HL-60 (cell line): ENCODE measurements around the gene LRP10.
"Not testable (repeated sequence)": the region's sequence is repeated elsewhere in the genome, so short reads cannot be mapped to it uniquely, and the experiment has no call there.

Source experiments
- DNase-seq, 2 experiments: peaks; one replicate each; pipeline ENCODE4 v3.0.0-alpha.2; 2010 to 2020; ENCODE audit warnings: low read depth in 1 of 2, low spot score in 1 of 2
- H3K27ac ChIP-seq: fragments of 250-450 bp; sonication (Bioruptor Pico); replicated peaks from 2 replicates; pipeline ENCODE4 v1.5.1; 2020; ENCODE audit warnings: mild to moderate bottlenecking, moderate library complexity
- H3K27me3 ChIP-seq: fragments of 250-450 bp; sonication (Bioruptor Pico); 2 replicates; pipeline ENCODE4 v1.5.1; 2021; ENCODE audit warnings: mild to moderate bottlenecking, moderate library complexity; ENCODE audit not compliant: insufficient read depth, poor library complexity, severe bottlenecking
- H3K4me3 ChIP-seq: replicated peaks from 2 replicates; pipeline ENCODE4 v1.5.1; 2011; ENCODE audit warnings: mild to moderate bottlenecking, control low read depth, low read length; ENCODE audit not compliant: insufficient read depth
- CTCF ChIP-seq: IDR thresholded peaks from one replicate; pipeline ENCODE4 v1.5.1; 2011; ENCODE audit warnings: low read length, control low read depth, inconsistent platforms; ENCODE audit not compliant: insufficient read depth
- GABPA ChIP-seq: IDR thresholded peaks from 2 replicates; pipeline ENCODE4 v1.6.1; 2012; ENCODE audit warnings: low read depth
- POLR2AphosphoS5 ChIP-seq: IDR thresholded peaks from 2 replicates; pipeline ENCODE4 v1.6.1; 2012; ENCODE audit warnings: low read depth
- SPI1 ChIP-seq: IDR thresholded peaks from 2 replicates; pipeline ENCODE4 v1.6.1; 2012; ENCODE audit warnings: low read depth, mild to moderate bottlenecking, borderline replicate concordance
- TF ChIP-seq, protein P1 (sequence below): IDR thresholded peaks from 2 replicates; pipeline ENCODE4 v1.6.1; 2012; ENCODE audit warnings: low read depth; ENCODE audit not compliant: insufficient replicate concordance

Gene LRP10

DNA sequence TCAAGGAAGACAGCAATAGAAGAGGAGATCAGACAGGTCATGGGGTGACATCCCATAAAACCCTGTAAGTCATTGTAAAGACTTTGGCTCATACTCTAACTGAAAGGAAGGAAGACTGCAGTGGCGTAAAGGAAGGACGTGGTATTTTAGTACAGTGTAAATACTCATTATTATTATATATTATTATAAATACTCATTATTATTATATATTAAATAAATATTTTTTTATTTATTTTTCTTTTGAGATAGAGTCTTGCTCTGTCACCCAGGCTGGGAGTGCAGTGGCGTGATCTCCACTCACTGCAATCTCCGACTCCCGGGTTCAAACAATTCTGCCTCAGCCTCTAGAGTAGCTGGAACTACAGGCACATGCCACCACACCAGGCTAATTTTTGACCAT, 15.1 kb upstream of the LRP10 start:
- no peak for TF ChIP-seq CTCF
- TF ChIP-seq, protein P1, sequence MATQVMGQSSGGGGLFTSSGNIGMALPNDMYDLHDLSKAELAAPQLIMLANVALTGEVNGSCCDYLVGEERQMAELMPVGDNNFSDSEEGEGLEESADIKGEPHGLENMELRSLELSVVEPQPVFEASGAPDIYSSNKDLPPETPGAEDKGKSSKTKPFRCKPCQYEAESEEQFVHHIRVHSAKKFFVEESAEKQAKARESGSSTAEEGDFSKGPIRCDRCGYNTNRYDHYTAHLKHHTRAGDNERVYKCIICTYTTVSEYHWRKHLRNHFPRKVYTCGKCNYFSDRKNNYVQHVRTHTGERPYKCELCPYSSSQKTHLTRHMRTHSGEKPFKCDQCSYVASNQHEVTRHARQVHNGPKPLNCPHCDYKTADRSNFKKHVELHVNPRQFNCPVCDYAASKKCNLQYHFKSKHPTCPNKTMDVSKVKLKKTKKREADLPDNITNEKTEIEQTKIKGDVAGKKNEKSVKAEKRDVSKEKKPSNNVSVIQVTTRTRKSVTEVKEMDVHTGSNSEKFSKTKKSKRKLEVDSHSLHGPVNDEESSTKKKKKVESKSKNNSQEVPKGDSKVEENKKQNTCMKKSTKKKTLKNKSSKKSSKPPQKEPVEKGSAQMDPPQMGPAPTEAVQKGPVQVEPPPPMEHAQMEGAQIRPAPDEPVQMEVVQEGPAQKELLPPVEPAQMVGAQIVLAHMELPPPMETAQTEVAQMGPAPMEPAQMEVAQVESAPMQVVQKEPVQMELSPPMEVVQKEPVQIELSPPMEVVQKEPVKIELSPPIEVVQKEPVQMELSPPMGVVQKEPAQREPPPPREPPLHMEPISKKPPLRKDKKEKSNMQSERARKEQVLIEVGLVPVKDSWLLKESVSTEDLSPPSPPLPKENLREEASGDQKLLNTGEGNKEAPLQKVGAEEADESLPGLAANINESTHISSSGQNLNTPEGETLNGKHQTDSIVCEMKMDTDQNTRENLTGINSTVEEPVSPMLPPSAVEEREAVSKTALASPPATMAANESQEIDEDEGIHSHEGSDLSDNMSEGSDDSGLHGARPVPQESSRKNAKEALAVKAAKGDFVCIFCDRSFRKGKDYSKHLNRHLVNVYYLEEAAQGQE = no peak
- no peak for TF ChIP-seq GABPA
- TF ChIP-seq SPI1 = no peak
- no peak for TF ChIP-seq POLR2AphosphoS5
- DNase-seq = no peak
- no peaks in the 10 kb centered on the region for H3K27me3 ChIP-seq
- no peak overlapping the region for H3K4me3 ChIP-seq
- no peak overlapping the region for H3K27ac ChIP-seq

DNA sequence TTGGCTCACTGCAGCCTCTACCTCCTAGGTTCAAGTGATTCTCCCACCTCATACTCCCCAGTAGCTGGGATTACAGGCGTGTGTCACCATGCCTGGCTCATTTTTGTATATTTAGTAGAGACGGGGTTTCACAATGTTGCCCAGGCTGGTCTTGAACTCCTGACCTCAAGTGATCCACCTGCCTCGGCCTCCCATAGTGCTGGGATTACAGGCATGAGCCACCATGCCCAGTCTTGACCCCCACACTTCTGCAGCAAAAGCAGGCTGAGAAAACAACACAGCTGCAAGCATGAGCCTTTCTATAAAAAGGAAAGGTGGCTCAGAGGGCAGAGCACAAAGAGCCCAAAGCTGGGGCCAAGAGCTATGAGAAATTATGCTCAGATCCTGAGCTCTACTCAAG, 11.2 kb upstream of the LRP10 start:
- H3K27ac ChIP-seq, DNase-seq, H3K4me3 ChIP-seq, H3K27me3 ChIP-seq: not testable (repeated sequence)

DNA sequence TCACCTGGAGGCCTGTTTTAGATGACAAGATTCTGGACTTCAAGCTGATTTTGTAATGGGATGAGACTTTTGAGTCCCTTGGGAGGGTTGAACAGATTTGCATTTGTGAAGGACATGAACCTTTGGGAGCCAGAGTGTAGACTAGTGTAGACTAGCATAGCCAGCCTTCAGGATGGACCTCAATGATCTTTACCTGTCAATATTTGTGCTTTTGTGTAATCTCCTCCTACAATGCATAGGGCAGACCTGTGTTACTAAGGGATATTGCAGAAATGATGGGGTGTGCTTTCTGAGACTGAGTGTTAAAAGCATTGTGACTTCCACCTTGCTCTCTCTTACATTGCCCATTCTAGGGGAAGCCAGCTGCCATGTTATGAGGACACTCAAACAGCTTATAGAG, 9.9 kb upstream of the LRP10 start:
- H3K27me3 ChIP-seq = no peaks in the 10 kb centered on the region
- H3K4me3 ChIP-seq = no peak overlapping the region
- no peak for TF ChIP-seq SPI1
- TF ChIP-seq CTCF = no peak
- no peak overlapping the region for H3K27ac ChIP-seq
- DNase-seq = no peak

- TF ChIP-seq, protein P1 = no peak
- no peak for TF ChIP-seq POLR2AphosphoS5
- TF ChIP-seq CTCF = no peak
- TF ChIP-seq GABPA = no peak
- TF ChIP-seq SPI1 = no peak
- Histone ChIP-seq H3K4me3 (no peak overlapping the region), H3K27me3 (no peaks in the 10 kb centered on the region), H3K27ac (no peak overlapping the region)
- DNase-seq = no peak
These were observed 6.6 kb upstream of the LRP10 start for GRCh38 chr14:22864979-22865378.
